Endothelial cell (in vitro differentiated cells): ENCODE results near the gene FOXL2NB. TPM values are rescaled to one million over a fixed set of nuclear protein-coding genes. Genes with fewer than 3 reads are reported as not detected.

Experiments used
- DNase-seq: peaks from one replicate; pipeline ENCODE4 v3.0.0; 2021; ENCODE audit warnings: low spot score
- H3K27ac Mint-ChIP-seq: one replicate; pipeline ENCODE4 v1.8.0; 2021; ENCODE audit warnings: mixed read lengths, inconsistent platforms; ENCODE audit not compliant: unreplicated experiment
- H3K27me3 Mint-ChIP-seq: one replicate; pipeline ENCODE4 v1.8.0; 2021; ENCODE audit warnings: mild to moderate bottlenecking, moderate library complexity, mixed read lengths, inconsistent platforms; ENCODE audit not compliant: unreplicated experiment
- H3K36me3 Mint-ChIP-seq: one replicate; pipeline ENCODE4 v1.8.0; 2021; ENCODE audit warnings: mild to moderate bottlenecking, low read depth, mixed read lengths, inconsistent platforms; ENCODE audit not compliant: unreplicated experiment
- H3K4me1 Mint-ChIP-seq: one replicate; pipeline ENCODE4 v1.8.0; 2021; ENCODE audit warnings: mild to moderate bottlenecking, mixed read lengths, inconsistent platforms; ENCODE audit not compliant: unreplicated experiment
- H3K4me3 Mint-ChIP-seq: one replicate; pipeline ENCODE4 v1.8.0; 2021; ENCODE audit warnings: mild to moderate bottlenecking, mixed read lengths, inconsistent platforms; ENCODE audit not compliant: unreplicated experiment
- H3K9me3 Mint-ChIP-seq: one replicate; pipeline ENCODE4 v1.8.0; 2021; ENCODE audit warnings: mixed read lengths, inconsistent platforms; ENCODE audit not compliant: unreplicated experiment
- total RNA-seq: library from RNA; stranded (reverse); fragmentation: NEBNext Ultra II Directional; extraction: Animal tissue kit (Norgen Biotek cat#: 25700); gene quantifications from one replicate; pipeline ENCODE4 v1.2.1, GENCODE V29; 2021; ENCODE audit not compliant: unreplicated experiment
- TF ChIP-seq, protein P1 (sequence below): fragments of 200-600 bp; sonication (generic); IDR thresholded peaks from one replicate; pipeline ENCODE4 v1.5.0; 2021; ENCODE audit warnings: antibody characterized with exemption; ENCODE audit not compliant: unreplicated experiment

FOXL2NB gene
- total RNA-seq, 1 donor from 2014 or later = 13.2 TPM

DNA sequence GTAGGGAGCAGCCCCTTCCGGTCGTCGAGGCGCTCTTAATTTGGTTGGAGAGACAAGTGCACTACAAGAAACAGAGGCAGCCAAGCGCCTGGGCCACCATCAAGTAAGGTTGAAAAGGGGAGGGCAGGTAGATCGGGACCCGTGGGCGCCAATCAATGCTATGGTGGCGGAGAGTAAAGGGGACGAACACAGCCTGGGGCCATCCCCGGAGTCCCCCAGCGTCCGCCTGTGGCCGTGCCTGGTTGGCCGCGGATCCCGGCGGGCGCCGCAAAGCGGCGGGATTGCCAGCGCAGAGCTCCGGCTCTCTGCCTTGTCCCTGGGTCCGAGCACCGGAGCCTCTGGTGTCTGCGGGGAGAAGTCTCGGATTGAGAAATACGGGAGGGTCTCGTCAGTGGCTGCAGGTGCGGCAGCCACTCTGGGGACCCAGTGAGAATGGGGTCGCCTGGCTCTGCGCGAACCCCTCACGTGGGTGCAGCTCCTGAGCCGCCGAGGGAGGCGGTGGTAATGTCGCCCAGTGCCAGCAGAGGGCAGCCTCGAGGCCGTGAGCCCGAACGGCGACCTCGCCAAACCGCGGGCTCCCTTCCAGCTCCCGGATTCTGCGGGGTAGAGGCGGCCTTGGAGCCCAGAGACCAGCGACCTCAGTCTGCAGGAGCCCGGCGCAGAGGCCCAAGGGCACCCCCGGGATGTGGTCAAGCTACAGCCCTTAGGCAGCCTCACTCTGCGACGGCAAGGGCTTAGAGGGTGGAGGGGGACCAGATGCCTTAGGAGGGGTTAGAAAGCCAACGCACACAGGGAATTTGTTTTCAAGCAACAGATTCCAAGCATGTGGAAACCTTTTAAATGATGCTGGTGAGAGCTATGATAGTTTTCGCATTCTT, 10.9 kb upstream of the FOXL2NB start:
- H3K36me3 Mint-ChIP-seq = peaks cover 4% of the 10 kb centered on the region
- peak overlapping the region; percentile 71 for H3K4me3 Mint-ChIP-seq
- TF ChIP-seq, protein P1, sequence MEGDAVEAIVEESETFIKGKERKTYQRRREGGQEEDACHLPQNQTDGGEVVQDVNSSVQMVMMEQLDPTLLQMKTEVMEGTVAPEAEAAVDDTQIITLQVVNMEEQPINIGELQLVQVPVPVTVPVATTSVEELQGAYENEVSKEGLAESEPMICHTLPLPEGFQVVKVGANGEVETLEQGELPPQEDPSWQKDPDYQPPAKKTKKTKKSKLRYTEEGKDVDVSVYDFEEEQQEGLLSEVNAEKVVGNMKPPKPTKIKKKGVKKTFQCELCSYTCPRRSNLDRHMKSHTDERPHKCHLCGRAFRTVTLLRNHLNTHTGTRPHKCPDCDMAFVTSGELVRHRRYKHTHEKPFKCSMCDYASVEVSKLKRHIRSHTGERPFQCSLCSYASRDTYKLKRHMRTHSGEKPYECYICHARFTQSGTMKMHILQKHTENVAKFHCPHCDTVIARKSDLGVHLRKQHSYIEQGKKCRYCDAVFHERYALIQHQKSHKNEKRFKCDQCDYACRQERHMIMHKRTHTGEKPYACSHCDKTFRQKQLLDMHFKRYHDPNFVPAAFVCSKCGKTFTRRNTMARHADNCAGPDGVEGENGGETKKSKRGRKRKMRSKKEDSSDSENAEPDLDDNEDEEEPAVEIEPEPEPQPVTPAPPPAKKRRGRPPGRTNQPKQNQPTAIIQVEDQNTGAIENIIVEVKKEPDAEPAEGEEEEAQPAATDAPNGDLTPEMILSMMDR = peak; percentile 97
- peak; percentile 92 for DNase-seq
- peaks cover 14% of the 10 kb centered on the region for H3K27me3 Mint-ChIP-seq
- H3K9me3 Mint-ChIP-seq = no peaks in the 10 kb centered on the region
- no peak overlapping the region for H3K27ac Mint-ChIP-seq
- peaks cover 32% of the 10 kb centered on the region for H3K4me1 Mint-ChIP-seq

- no peaks in the 10 kb centered on the region for H3K9me3 Mint-ChIP-seq
- peaks cover 14% of the 10 kb centered on the region for H3K27me3 Mint-ChIP-seq
- TF ChIP-seq, protein P1 = no peak
- H3K27ac Mint-ChIP-seq = no peak overlapping the region
- H3K4me1 Mint-ChIP-seq = peaks cover 32% of the 10 kb centered on the region
- peaks cover 4% of the 10 kb centered on the region for H3K36me3 Mint-ChIP-seq
- H3K4me3 Mint-ChIP-seq = peak overlapping the region; percentile 60
- peak; percentile 30 for DNase-seq
Observed at GRCh38 chr3:138936741-138937689, 10.0 kb upstream of the FOXL2NB start.

GRCh38 chr3:138937690-138938055, 9.3 kb upstream of the FOXL2NB start:
- TF ChIP-seq, protein P1 = no peak
- Mint-ChIP-seq H3K27me3 (peaks cover 15% of the 10 kb centered on the region), H3K4me3 (peak overlapping the region; percentile 34), H3K27ac (no peak overlapping the region), H3K4me1 (peaks cover 37% of the 10 kb centered on the region), H3K36me3 (peaks cover 4% of the 10 kb centered on the region), H3K9me3 (no peaks in the 10 kb centered on the region)
- DNase-seq = no peak

- peak overlapping the region; percentile 47 for H3K4me3 Mint-ChIP-seq
- H3K9me3 Mint-ChIP-seq = no peaks in the 10 kb centered on the region
Observed at GRCh38 chr3:138938056-138938876, 8.8 kb upstream of the FOXL2NB start.

More at GRCh38 chr3:138938056-138938876, 8.8 kb upstream of the FOXL2NB start:
- DNase-seq = peak; percentile 50
- Mint-ChIP-seq H3K27ac (no peak overlapping the region), H3K36me3 (peaks cover 4% of the 10 kb centered on the region), H3K27me3 (peaks cover 17% of the 10 kb centered on the region), H3K4me1 (peaks cover 40% of the 10 kb centered on the region)
- TF ChIP-seq, protein P1 = no peak
